Stimulated activated naive CD4-positive, alpha-beta T cell treated with Interleukin-2 at 50 U/mL for 16 hours (primary cell): ENCODE measurements around the gene SFTPD.
"Not testable (repeated sequence)": the region's sequence is repeated elsewhere in the genome, so short reads cannot be mapped to it uniquely, and the experiment has no call there.

Source experiments
- DNase-seq: peaks from one replicate; lab custom pipeline; 2025; lab: John Stamatoyannopoulos, UW

The SFTPD gene

DNA sequence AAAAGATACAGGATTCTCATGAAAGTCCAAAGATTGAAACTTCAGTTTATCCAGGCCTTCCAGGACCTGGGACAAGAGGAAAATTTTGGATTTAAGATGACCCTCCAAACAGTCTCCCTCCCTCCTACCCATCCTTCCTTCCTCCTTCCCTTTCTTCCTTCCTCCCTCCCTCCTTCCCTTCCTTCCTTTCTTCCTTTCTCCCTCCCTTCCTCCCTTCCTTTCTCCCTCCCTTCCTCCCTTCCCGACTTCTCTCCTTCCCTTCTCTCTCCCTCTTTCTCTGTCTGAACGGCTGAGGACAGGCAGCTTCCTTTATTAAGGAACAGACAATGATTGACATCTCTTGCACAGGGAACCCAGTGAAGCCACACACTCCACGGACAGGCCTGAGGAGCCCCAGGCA is 23.3 kb downstream of the SFTPD start:
- DNase-seq: no peak

DNA sequence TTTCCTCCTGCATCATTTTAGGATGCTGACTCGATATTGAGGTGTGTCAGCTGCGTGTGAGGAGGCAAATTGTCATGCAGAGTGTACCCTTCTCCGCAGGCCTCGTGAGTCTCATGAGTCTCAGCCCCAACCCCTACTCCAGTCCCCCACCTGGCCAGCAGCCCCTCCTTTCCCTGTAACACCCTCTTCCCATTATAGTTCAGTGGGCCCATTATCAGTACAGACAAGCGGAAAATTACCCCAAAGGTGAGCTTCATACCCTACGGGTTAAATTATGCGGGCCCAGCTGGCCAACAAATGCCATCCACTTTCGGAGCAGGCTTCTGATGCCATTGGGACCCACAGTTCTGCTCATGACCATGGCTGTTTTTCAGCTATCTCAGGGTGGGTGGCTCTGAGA is 25.2 kb downstream of the SFTPD start:
- DNase-seq: no peak

DNA sequence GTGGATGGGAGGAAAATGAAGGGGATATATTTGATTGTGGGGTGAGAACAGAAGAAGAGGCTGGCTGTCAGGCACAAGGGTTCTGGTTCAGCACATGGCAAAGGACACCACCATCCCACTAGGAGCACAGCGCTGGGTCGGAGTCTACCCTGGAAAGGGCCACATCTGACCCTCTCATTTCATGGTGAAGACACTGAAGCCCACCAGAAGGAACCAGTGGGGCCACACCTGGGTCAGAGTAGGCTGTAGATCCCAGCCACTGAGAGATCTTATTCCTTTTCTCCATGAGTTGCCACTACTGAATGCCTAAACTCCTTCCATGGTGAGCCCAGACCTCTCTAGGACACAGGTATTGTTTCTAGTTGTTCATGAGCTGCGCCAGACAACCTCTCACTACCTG is 25.8 kb downstream of the SFTPD start:
- no peak for DNase-seq

DNA sequence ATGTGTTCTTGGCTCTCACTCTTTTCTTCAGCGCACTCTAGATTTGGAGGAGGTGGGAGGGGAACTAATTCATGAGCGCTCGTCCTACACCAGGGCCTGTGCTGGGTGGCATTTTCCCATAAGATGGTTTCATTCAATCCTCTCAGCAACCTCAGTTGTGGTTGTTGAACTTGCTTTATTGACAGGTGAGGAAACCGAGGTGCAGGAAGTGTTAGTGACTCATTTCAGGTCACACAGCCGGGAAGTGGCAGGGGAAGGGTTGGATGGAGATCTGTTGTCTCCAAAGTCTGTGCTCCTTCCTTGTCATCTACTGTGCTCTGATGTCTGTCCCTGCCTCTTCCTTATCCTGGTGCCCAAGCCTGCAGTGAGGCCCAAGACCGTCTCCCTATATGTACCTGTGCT is 26.9 kb downstream of the SFTPD start:
- not testable (repeated sequence) for DNase-seq

DNA sequence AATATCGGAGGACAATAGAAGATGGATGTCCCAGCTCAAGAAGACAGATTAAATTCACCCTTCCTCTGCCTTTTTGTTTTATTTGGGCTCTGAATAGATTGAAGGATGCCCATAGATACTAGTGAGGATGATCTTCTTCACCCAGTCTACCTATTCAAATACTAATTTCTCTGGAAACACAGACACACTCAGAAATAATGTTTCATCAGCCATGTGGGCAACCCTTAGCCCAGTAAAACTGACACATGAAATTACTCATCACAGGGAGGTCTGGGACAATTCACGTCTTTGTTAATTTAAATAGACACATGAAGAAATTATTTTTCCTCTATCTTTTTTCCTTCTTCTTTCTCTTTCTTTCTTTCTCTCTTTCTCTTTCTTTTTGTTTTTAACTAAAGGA is 33.1 kb downstream of the SFTPD start:
- not testable (repeated sequence) for DNase-seq

DNA sequence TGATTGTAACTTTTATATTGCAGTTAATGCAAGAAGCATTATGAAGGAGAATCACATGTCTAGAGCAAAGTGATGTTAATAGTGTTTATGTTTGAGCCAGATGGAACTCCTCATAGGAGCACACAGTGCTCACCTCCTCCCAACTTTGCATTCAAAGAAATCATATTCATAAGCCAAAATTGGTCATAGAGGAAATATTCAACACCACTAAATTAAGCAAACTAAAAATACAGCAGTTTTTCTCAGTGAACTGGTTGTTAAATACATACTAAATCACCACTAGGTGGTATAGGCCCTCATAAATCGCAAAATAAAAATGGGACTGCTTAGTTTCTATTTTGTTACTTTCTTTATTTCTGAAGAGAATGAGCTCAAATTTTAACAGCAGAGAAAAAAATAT is 34.4 kb downstream of the SFTPD start:
- DNase-seq: not testable (repeated sequence)

DNA sequence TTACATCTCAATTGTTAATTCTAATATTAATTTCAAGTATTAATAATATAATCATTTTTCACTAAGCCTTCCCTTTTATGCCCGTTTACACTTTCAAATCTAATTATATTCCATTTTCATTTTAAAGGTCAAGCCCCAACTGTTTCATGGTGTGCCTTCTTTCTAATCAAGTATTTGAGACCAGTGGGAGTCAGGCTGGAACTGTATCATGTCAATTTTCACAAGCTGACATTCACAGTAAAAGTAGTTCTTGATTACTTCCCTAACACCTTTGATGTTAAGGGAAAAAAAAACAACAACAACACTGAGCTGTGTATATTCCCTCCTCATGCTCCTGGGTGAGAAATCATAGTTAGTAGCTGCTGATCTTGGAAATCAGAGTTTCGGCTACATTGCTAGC is 38.1 kb downstream of the SFTPD start:
- DNase-seq: no peak

DNA sequence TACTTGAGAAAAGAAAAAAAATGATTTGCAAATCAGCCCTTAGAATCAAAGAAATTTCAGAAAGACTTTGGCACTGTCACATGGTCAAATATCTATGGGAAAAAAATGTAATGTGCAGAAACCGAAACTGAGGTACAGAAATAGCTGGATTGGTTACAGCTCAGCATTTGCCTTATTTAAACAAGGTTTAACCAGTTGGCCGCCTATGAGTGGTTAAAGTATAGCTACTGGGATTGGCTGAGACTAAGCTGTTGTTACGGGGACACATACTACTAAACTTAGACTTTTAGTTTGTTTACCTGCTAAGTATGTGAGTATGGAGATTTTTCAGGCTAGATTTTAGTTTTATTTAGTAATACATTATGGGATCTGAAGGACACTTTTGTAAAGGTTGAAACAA is 38.6 kb downstream of the SFTPD start:
- DNase-seq: no peak

DNA sequence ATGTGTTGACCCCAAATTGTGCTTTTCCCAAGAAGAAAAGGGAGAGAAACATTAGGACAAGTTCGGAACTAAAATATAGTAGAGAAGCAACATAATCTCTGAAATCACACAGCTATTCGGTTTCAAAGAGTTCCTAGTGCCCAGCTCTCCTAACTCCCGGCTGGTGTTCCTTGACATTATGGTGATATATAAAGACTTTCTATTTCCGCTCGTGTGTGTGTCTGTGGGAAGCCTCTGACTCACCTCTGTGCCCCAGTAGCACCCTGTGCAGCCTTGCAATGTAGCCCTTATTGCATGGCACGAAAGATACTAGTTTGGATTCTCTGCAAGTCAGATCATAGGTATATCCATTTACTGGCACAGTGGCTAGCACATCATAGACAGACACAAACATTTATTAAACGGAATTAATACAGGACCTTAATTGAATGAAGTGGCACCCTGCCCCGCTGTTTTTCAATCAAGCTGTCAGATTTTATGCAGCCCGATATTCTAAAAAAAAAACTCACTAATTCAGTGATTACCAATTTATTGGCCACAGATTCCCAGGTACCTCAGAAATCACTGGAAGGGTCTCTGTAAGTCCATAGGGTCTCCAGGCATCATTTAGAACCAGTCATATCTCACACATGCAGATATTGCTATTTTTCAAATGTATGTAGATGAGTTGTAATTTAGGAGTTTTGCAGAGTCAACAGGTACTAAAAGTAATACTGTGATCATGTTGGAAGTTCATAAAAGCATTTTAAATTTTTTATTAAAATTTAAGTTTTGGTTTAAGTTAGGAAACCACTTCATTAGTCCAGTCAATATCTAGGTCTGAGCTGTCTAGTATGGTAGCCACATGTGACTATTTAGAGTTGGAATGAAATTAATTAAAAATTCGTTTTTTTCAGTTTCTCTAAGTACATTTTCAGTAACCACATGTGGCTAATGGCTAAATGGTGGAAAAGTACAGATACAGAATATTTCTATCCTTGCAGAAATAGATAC is 43.3 kb downstream of the SFTPD start:
- DNase-seq: no peak

DNA sequence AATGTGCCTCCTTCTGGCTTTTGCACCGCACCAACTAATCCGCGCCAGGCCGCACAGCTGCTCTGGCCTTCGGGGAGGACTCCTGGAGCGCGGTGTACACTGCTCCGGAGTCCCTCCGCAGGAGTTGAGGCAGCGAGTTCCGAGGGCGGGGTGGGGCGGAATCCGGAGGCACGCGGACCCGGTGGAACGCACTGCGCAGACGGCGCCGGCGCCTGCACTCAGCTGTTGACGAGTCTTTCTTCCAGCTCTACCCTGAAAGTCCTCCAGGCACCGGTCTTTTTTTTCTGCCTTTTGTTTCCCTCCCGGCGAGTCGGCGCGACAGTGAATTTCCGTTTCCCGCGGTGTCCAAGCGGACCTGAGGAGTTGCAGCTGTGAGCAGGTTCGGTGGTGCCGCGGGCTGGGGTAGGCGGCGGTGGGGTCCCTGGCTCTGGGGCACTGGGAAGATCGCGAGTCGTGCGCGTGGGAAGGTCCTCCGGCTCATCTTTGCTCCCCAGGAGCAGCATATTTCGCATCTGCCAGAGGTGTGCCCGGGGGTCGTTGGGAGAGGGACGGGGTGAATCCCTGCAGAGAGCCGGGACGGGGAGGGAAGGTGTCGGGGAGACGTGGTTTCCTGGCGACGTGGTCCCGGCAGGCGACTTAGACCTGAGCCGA is 44.1 kb downstream of the SFTPD start:
- DNase-seq: peak; percentile 36

DNA sequence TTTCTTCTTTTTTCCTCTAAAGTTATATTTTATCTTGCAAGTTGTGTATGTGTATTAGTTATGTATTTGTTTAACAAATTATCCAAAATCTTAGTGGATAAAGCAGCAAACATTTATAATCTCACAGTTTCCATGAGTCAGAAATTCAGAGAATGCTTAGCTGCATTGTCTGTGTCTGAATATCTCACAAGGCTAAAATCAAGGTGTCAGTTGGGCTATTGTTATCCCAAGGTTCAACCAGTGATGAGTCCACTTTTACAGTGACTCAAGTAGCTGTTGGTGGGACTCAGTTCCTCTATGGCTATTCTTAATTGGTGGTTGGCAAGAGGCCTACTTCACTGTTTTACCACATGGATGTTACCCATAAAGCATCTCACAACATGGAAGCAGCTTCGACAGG is 47.3 kb downstream of the SFTPD start:
- DNase-seq: not testable (repeated sequence)

DNA sequence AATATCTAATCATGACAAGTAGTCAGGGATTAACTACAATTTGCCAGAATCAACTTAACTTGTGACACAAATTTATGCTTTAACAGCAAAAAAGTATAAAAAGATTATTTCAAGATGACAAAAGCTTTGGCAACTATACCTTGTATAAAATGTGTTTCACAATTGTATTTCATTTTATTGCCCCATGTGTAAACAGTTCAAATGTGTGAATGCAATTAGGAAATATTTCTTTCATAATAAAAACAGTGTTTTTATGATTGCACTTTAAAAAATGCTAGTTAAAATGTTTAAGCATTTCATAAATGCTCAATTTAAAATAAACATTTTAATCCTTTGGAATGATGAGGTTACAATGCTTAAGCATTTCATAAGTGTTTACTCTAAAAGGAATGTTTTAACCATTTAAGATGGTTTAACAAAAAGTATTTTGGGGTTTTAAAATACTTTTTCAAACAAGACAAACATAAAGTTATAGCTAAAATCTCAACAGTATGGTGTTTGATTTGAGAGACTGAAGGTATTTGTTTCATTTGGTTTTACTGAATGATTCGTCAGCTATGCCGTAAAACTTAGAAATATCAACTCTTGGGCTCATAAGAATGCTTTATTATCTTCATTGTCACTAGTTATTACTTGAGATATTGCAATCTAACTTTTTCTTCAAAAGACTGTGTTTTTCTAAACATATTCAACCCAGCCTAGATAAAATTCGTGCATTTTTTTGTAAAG is 50.1 kb downstream of the SFTPD start:
- DNase-seq: no peak

DNA sequence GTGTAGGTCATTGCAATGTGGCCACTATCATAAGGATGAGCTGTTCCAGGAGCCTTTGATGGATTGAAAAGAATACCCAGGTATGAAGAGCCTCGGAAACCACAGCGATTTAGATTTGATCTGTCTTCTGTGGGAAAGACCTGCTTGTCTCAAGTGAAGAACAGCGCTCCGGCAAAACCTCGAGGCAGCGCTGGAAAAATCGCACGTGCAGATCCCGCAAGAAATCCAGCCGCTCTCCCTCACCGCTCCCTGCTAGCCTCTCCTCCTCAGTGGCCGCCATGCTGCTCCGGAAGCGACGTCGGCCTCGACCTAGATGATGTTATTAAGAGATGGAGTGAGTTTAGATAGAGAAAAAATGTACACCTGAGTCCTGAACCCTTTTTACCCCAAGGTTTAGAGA is 56.0 kb downstream of the SFTPD start:
- DNase-seq: not testable (repeated sequence)

DNA sequence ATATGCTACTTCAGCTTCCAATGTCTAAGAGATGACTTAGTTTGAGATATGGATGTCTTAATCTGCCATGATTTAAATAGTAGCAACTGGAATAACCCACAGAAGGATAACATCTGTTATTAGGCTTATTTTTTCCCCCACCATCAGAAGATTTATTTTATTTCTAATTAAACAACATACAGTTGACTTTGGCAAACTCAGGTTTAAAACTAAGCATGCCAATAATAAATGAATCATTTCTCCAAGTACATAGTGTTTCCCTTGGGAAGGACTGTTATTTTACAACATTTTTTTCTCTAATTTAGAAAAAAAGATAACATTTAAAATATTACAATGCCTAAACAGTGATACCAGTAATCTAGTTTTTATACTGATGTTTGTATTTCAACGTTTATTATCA is 58.4 kb downstream of the SFTPD start:
- no peak for DNase-seq

DNA sequence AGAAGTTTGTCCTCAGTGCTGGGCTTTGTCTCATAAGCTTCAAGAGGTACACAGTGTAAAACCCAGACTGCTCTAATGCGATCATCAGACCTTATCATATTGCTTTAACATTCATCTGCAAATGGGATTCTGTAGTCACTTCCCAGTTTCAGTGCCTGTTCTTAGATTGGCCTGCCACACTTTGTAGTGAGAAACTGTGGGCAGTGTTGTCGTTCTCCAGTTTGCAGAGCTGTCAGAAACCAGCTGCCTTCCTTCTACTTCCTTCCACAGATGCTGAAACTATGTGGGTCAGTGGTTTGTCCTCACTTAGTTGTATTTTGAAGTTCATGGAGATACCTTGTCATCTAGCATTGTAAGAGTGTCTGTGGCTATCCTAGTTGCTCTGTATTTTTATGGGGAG is 59.9 kb downstream of the SFTPD start:
- DNase-seq: not testable (repeated sequence)
